C4-2B (cell line): ENCODE results near the gene TSSC4.

Experiments used
- H3K27ac ChIP-seq: fragments of 450-650 bp; 2 replicates; pipeline ENCODE4 v1.5.1; 2017
- ZFX ChIP-seq: fragments of 450-650 bp; IDR thresholded peaks from 2 replicates; pipeline ENCODE4 v1.6.1; 2017
- TF ChIP-seq, protein P1 (sequence below): fragments of 450-650 bp; conservative IDR thresholded peaks from 2 replicates; pipeline ENCODE4 v1.5.1; 2017; ENCODE audit warnings: mild to moderate bottlenecking

TSSC4 gene

GRCh38 chr11:2435288-2436012 lies 34.9 kb downstream of the TSSC4 start:
- no peak for TF ChIP-seq ZFX
- TF ChIP-seq, protein P1, sequence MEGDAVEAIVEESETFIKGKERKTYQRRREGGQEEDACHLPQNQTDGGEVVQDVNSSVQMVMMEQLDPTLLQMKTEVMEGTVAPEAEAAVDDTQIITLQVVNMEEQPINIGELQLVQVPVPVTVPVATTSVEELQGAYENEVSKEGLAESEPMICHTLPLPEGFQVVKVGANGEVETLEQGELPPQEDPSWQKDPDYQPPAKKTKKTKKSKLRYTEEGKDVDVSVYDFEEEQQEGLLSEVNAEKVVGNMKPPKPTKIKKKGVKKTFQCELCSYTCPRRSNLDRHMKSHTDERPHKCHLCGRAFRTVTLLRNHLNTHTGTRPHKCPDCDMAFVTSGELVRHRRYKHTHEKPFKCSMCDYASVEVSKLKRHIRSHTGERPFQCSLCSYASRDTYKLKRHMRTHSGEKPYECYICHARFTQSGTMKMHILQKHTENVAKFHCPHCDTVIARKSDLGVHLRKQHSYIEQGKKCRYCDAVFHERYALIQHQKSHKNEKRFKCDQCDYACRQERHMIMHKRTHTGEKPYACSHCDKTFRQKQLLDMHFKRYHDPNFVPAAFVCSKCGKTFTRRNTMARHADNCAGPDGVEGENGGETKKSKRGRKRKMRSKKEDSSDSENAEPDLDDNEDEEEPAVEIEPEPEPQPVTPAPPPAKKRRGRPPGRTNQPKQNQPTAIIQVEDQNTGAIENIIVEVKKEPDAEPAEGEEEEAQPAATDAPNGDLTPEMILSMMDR = no peak
- H3K27ac ChIP-seq = no peak overlapping the region

DNA sequence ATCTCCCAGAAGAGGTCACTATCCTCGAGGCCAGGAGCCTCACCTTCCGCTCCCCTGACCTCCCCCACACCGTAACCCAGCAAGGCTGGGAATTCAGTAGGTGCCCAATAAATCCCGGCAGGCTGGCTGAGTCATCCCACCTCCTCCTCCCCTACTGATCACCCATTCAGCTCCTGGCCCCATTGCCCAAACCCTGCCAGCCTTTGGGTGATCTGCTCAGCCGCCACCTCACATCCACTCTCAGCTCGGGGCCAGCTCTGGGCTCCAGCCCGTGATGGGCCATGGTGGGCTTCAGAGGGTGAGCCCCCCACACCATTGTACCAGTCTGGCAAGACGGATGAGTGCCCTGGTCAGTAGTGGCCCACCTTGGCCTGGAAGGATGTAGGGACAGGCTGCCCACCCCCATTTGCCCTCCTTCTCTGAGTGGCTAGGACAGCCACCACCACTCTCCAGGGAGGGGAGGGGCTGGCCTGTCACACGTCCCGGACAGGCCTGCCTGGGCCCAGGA lies 35.5 kb downstream of the TSSC4 start:
- no peak overlapping the region for H3K27ac ChIP-seq
- TF ChIP-seq ZFX = no peak
- TF ChIP-seq, protein P1 = no peak

GRCh38 chr11:2436521-2437031 lies 36.0 kb downstream of the TSSC4 start:
- TF ChIP-seq, protein P1 = no peak
- H3K27ac ChIP-seq = no peak overlapping the region

DNA sequence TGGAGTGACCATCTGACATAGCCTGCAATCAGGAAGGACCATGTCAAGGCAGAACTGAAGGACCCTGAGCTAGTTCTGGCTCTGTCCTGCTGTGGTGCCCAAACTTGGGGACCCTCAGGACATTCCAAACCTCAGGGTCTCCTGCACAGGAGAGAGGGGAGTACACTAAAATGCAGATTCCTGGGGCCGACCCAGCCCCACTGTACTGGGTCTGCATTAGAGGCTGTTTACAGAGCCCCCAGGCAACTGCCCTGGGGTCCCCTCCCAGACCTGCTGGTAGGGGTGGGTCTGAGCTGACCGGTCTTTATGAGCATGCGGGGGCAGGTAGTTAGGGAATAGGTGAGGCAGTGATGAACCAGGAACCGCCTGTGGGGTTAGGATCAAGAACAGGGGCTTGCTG lies 37.0 kb downstream of the TSSC4 start:
- no peak for TF ChIP-seq ZFX
- TF ChIP-seq, protein P1 = no peak

DNA sequence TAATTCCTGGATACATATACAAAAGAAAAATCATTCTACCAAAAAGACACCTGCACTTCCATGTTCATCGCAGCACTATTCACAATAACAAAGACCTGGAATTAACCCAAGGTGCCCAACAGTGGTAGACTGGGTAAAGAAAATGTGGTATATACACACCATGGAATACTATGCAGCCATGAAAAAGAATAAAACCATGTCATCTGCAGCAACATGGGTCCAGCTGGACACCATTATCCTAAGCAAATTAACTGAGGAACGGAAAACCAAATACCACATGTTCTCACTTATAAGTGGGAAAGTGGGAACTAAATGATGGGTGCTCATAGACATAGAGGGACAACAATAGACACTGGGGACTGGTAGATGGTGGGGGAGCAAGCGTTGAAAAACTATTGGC lies 39.3 kb downstream of the TSSC4 start:
- H3K27ac ChIP-seq = no peak overlapping the region
- no peak for TF ChIP-seq ZFX
- TF ChIP-seq, protein P1 = no peak

More for the DNA sequence above, 37.0 kb downstream of the TSSC4 start:
- H3K27ac ChIP-seq = no peak overlapping the region

- TF ChIP-seq, protein P1 = no peak
- no peak for TF ChIP-seq ZFX
- H3K27ac ChIP-seq = no peak overlapping the region
Observed at GRCh38 chr11:2440646-2441045, 40.1 kb downstream of the TSSC4 start.

DNA sequence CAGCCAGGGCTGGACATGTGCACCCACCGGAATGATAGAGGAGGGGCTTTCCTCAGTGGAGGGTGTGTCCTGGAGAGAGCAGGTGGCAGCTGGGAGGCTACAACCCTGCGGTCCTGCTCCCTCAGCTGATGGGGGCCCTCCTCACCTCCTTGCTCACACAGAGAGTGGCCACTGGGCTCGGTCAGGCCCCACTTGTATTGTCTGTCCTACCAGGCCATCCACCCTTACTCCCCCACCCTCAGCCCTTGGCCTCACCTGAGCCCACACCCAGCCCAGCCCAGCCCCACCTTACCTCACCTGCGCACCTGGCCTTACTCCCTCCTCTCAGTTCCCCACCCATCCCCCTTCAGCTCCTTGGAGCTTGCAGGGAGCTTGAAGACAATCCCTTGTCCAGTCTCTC lies 40.6 kb downstream of the TSSC4 start:
- TF ChIP-seq, protein P1 = no peak
- no peak for TF ChIP-seq ZFX
- no peak overlapping the region for H3K27ac ChIP-seq
